Measurements from ENCODE around the gene ZRANB3.
"Not testable (repeated sequence)": the region's sequence is repeated elsewhere in the genome, so short reads cannot be mapped to it uniquely, and the experiment has no call there.

Gene ZRANB3

GRCh38 chr2:135318808-135319207 lies 212.2 kb downstream of the ZRANB3 start:
- no peak for DNase-seq

- no peak for DNase-seq
These were observed 213.6 kb downstream of the ZRANB3 start for GRCh38 chr2:135317375-135317774.

GRCh38 chr2:135311962-135312361 lies 219.1 kb downstream of the ZRANB3 start:
- no peak for DNase-seq

GRCh38 chr2:135311268-135311667 lies 219.8 kb downstream of the ZRANB3 start:
- no peak for DNase-seq

GRCh38 chr2:135304694-135305093 lies 226.3 kb downstream of the ZRANB3 start:
- DNase-seq = no peak

- DNase-seq = no peak
These were observed 231.3 kb downstream of the ZRANB3 start for GRCh38 chr2:135299658-135300244.

GRCh38 chr2:135299165-135299564 lies 231.9 kb downstream of the ZRANB3 start:
- no peak for DNase-seq

GRCh38 chr2:135287121-135287520 lies 243.9 kb downstream of the ZRANB3 start:
- DNase-seq = not testable (repeated sequence)

GRCh38 chr2:135285391-135285790 lies 245.6 kb downstream of the ZRANB3 start:
- no peak for DNase-seq

GRCh38 chr2:135281379-135281778 lies 249.6 kb downstream of the ZRANB3 start:
- no peak for DNase-seq

GRCh38 chr2:135279209-135279608 lies 251.8 kb downstream of the ZRANB3 start:
- DNase-seq = no peak

- no peak for DNase-seq
These were observed 254.5 kb downstream of the ZRANB3 start for GRCh38 chr2:135276525-135276924.

GRCh38 chr2:135271006-135271405 lies 260.0 kb downstream of the ZRANB3 start:
- DNase-seq = no peak

- DNase-seq = no peak
These were observed 265.0 kb downstream of the ZRANB3 start for GRCh38 chr2:135265960-135266490.

- no peak for DNase-seq
These were observed 271.9 kb downstream of the ZRANB3 start for GRCh38 chr2:135259123-135259522.

GRCh38 chr2:135258193-135258592 lies 272.8 kb downstream of the ZRANB3 start:
- no peak for DNase-seq

- DNase-seq = no peak
These were observed 273.5 kb downstream of the ZRANB3 start for GRCh38 chr2:135257383-135258090.

- no peak for DNase-seq
These were observed 274.3 kb downstream of the ZRANB3 start for GRCh38 chr2:135256531-135257260.

GRCh38 chr2:135255208-135255607 lies 275.8 kb downstream of the ZRANB3 start:
- no peak for DNase-seq

- no peak for DNase-seq
These were observed 278.1 kb downstream of the ZRANB3 start for GRCh38 chr2:135252805-135253458.

- no peak for DNase-seq
These were observed 282.4 kb downstream of the ZRANB3 start for GRCh38 chr2:135248611-135249010.

GRCh38 chr2:135246711-135247270 lies 284.2 kb downstream of the ZRANB3 start:
- DNase-seq = no peak

- DNase-seq = peak; percentile 33
These were observed 285.9 kb downstream of the ZRANB3 start for GRCh38 chr2:135245071-135245470.

Measured in NK-92 treated with Interleukin-12 subunit alpha and Interleukin-12 subunit beta, amount 100 ng/mL, for 24 hours (cell line).